CD8-positive, alpha-beta memory T cell (primary cell): Measurements from ENCODE around the gene CDHR3. TPM values are rescaled to one million over a fixed set of nuclear protein-coding genes. Genes with fewer than 3 reads are reported as not detected.
A peak's percentile ranks its signal among the peaks of the same experiment; 100 is the strongest.
"Not testable (repeated sequence)": the region's sequence is repeated elsewhere in the genome, so short reads cannot be mapped to it uniquely, and the experiment has no call there.

Experiments
- CTCF ChIA-PET: fragments of 350-600 bp; sonication (Branson Sonifier 250); formaldehyde crosslinking; loops from one replicate; lab custom pipeline; 2021; ENCODE audit warnings: antibody characterized with exemption; lab: Charles Lee
- POLR2A ChIA-PET: fragments of 350-600 bp; sonication (Branson Sonifier 250); formaldehyde crosslinking; loops from one replicate; lab custom pipeline; 2021; ENCODE audit warnings: antibody characterized with exemption; lab: Charles Lee
- DNase-seq, 5 donors: peaks; one replicate each; pipeline versions ENCODE4 v3.0.0 to v3.0.0-alpha.2; 2020 to 2022; ENCODE audit warnings: mixed read lengths in 1 of 5
- H3K27ac ChIP-seq: one replicate; pipeline ENCODE4 v1.7.0; 2013; ENCODE audit warnings: low read depth, mild to moderate bottlenecking, low read length, moderate library complexity
- H3K27me3 ChIP-seq: 2 replicates; pipeline ENCODE4 v1.7.0; 2013; ENCODE audit warnings: low read length, mild to moderate bottlenecking; ENCODE audit not compliant: insufficient read depth, poor library complexity, severe bottlenecking
- H3K36me3 ChIP-seq: 2 replicates; pipeline ENCODE4 v1.7.0; 2013; ENCODE audit warnings: mild to moderate bottlenecking, low read length, moderate library complexity; ENCODE audit not compliant: insufficient read depth
- H3K4me1 ChIP-seq: 2 replicates; pipeline ENCODE4 v1.7.0; 2013; ENCODE audit warnings: mild to moderate bottlenecking, low read length, moderate library complexity; ENCODE audit not compliant: insufficient read depth
- H3K4me3 ChIP-seq: 2 replicates; pipeline ENCODE4 v1.7.0; 2013; ENCODE audit warnings: mild to moderate bottlenecking, low read length
- H3K9me3 ChIP-seq: 2 replicates; pipeline ENCODE4 v1.7.0; 2013; ENCODE audit warnings: mild to moderate bottlenecking, low read length
- H3K27ac Mint-ChIP-seq, 8 donors: one replicate each; pipeline ENCODE4 v1.8.0; 2020 to 2021; ENCODE audit warnings: mixed read lengths in 8 of 8, mild to moderate bottlenecking in 6 of 8, inconsistent platforms in 3 of 8, moderate library complexity in 3 of 8
- H3K27me3 Mint-ChIP-seq, 2 donors: one replicate each; pipeline ENCODE4 v1.8.0; 2020 to 2021; ENCODE audit warnings: mixed read lengths in 2 of 2, mild to moderate bottlenecking in 1 of 2, moderate library complexity in 1 of 2
- H3K36me3 Mint-ChIP-seq, 3 donors: one replicate each; pipeline ENCODE4 v1.8.0; 2020 to 2021; ENCODE audit warnings: mixed read lengths in 3 of 3, inconsistent platforms in 1 of 3, mild to moderate bottlenecking in 1 of 3
- H3K4me1 Mint-ChIP-seq, 3 donors: one replicate each; pipeline ENCODE4 v1.8.0; 2020 to 2021; ENCODE audit warnings: mixed read lengths in 3 of 3, inconsistent platforms in 1 of 3, mild to moderate bottlenecking in 1 of 3
- H3K4me3 Mint-ChIP-seq, 7 donors: one replicate each; pipeline ENCODE4 v1.8.0; 2020 to 2021; ENCODE audit warnings: mixed read lengths in 7 of 7, mild to moderate bottlenecking in 6 of 7, moderate library complexity in 4 of 7, inconsistent platforms in 2 of 7
- H3K9me3 Mint-ChIP-seq, 5 donors: one replicate each; pipeline ENCODE4 v1.8.0; 2020 to 2022; ENCODE audit warnings: mixed read lengths in 5 of 5, mild to moderate bottlenecking in 3 of 5, moderate library complexity in 2 of 5, inconsistent platforms in 1 of 5
- polyA plus RNA-seq: library from polyadenylated mRNA; unstranded; fragments of 300-500 nt; fragmentation: Illumina TruSeq; gene quantifications from one replicate; pipeline ENCODE4 v1.2.3, GENCODE V29; 2021
- total RNA-seq, 2 experiments: library from RNA; stranded (reverse); gene quantifications; one replicate each; pipeline ENCODE4 v1.2.3, GENCODE V29; 2021

CDHR3 gene
- total and polyA plus RNA-seq, 3 experiments from 2014 or later, result 0.55 to 1.7 (median 1.4) TPM

DNA sequence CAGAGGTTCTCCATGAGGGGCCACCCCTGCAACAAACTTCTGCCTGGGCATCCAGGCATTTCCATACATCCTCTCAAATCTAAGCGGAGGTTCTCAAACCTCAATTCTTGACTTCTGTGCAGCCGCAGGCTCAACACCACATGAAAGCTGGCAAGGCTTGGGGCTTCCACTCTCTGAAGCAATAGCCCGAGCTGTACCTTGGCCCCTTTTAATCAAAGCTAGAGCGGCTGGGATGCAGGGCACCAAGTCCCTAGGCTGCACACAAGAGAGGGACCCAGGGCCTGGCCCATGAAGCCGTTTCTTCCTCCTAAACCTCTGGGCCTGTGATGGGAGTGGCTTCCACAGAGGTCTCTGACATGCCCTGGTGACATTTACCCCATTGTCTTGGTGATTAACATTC lies 43.8 kb downstream of the CDHR3 start:
- H3K4me1 Mint-ChIP-seq, result peaks cover 8 to 18% (median 17%) of the 10 kb centered on the region in 3 donors
- H3K4me3 Mint-ChIP-seq, result no peak overlapping the region
- no peak overlapping the region for H3K4me3 ChIP-seq
- no peaks in the 10 kb centered on the region for H3K27me3 Mint-ChIP-seq
- CTCF ChIA-PET, result interaction anchor here (1.4 to 4.9 kb wide), 3 partner anchors 21 to 247 kb away, joined by 3 to 34 read pairs (median 8); no protein-coding TSS in a partner anchor
- no peaks in the 10 kb centered on the region for H3K27me3 ChIP-seq
- H3K27ac Mint-ChIP-seq, result peak overlapping the region in 1 of 8 donors; percentile 21
- POLR2A ChIA-PET, result no interaction called here
- H3K9me3 Mint-ChIP-seq, result peaks cover 0 to 16% (median 13%) of the 10 kb centered on the region in 5 donors
- no peaks in the 10 kb centered on the region for H3K36me3 ChIP-seq
- no peak overlapping the region for H3K27ac ChIP-seq
- DNase-seq, result no peak
- H3K4me1 ChIP-seq, result peaks cover 20% of the 10 kb centered on the region
- peaks cover 2 to 16% (median 4%) of the 10 kb centered on the region in 3 donors for H3K36me3 Mint-ChIP-seq
- no peaks in the 10 kb centered on the region for H3K9me3 ChIP-seq

DNA sequence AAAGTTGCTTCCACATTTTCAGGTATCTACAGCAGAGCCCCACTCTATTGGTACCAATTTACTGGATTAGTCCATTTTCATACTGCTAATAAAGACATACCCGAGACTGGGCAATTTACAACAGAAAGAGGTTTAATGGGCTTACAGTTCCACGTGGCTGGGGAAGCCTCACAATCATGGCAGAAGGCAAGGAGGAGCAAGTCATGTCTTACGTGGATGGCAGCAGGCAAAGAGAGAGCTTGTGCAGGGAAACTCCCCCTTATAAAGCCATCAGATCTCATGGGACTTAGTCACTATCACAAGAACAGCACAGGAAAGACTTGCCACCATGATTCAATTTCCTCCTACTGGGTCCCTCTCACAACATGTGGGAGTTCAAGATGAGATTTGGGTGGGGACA lies 44.7 kb downstream of the CDHR3 start:
- not testable (repeated sequence) for H3K27me3 Mint-ChIP-seq
- H3K9me3 Mint-ChIP-seq, result peaks cover 0 to 16% (median 13%) of the 10 kb centered on the region in 5 donors

DNA sequence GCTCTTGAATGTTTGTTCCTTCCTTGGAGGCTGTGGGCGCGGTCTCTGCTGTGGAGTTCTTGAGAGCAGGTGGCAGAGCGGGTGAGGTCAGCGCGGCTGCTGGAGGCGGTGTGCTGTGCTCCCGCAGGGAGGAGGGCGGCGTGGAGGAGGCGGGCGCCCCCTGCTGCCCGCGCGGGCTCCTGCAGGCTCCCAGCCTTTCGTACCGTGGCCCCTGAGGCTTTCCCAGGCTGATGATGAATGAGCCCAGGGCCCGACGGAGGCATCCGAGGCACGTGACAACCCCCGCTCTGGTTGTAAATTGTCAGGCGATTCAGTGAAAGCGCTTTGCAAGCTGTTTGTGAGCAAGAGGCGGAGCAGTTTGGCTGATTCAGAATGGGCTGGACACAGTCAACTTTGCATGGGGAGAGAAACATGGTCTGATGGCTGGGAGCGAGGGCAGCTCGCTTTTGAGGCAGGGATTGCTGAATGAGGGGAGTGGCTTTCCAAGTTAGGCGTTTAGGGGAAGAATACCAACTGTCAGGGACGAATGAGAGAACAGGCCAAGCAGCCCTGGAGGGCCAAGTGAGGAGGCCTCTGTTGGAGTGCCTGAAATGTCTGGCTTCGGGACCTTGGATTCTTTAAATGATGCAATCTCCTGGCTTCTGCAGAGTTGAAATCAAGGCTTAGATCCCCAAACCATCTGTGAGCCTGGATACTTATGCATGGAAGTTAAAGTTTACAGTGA lies 46.6 kb downstream of the CDHR3 start:
- CTCF ChIA-PET, result interaction anchor here (0.7 to 4.9 kb wide), 13 partner anchors 9 to 352 kb away, joined by 3 to 34 read pairs (median 5); no protein-coding TSS in a partner anchor
- H3K9me3 Mint-ChIP-seq, result peaks cover 0 to 16% (median 13%) of the 10 kb centered on the region in 5 donors
- H3K4me1 Mint-ChIP-seq, result peaks cover 8 to 28% (median 25%) of the 10 kb centered on the region in 3 donors
- POLR2A ChIA-PET, result no interaction called here
- peak overlapping the region in 5 of 7 donors; percentile 13 to 49 (median 30) for H3K4me3 Mint-ChIP-seq
- H3K27ac Mint-ChIP-seq, result peak overlapping the region in 6 of 8 donors; percentile 28 to 96 (median 72)
- H3K36me3 Mint-ChIP-seq, result peaks cover 2 to 16% (median 4%) of the 10 kb centered on the region in 3 donors
- peaks cover 29% of the 10 kb centered on the region for H3K4me1 ChIP-seq
- no peak overlapping the region for H3K27ac ChIP-seq
- DNase-seq, result peak; percentile 63 to 81 (median 71)
- H3K9me3 ChIP-seq, result no peaks in the 10 kb centered on the region
- H3K4me3 ChIP-seq, result no peak overlapping the region
- H3K27me3 Mint-ChIP-seq, result peaks cover 0 to 3% of the 10 kb centered on the region in 2 donors
- no peaks in the 10 kb centered on the region for H3K27me3 ChIP-seq
- H3K36me3 ChIP-seq, result no peaks in the 10 kb centered on the region

More for the DNA sequence above, 44.7 kb downstream of the CDHR3 start:
- H3K27ac Mint-ChIP-seq, POLR2A ChIA-PET, H3K36me3 ChIP-seq, H3K9me3 ChIP-seq, H3K4me3 Mint-ChIP-seq, H3K27me3 ChIP-seq, DNase-seq, H3K27ac ChIP-seq, H3K4me3 ChIP-seq: not testable (repeated sequence)
- peaks cover 8 to 25% (median 23%) of the 10 kb centered on the region in 3 donors for H3K4me1 Mint-ChIP-seq
- CTCF ChIA-PET, result interaction anchor here (1.2 to 4.9 kb wide), 7 partner anchors 9 to 353 kb away, joined by 3 to 34 read pairs (median 6); no protein-coding TSS in a partner anchor
- peaks cover 2 to 16% (median 4%) of the 10 kb centered on the region in 3 donors for H3K36me3 Mint-ChIP-seq
- H3K4me1 ChIP-seq, result peaks cover 25% of the 10 kb centered on the region

- H3K4me3 ChIP-seq, result no peak overlapping the region
- Mint-ChIP-seq H3K4me3 (no peak overlapping the region), H3K27me3 (peaks cover 0 to 3% of the 10 kb centered on the region in 2 donors), H3K27ac (peak overlapping the region in 5 of 8 donors; percentile 62 to 96 (median 77)), H3K4me1 (peaks cover 8 to 33% (median 28%) of the 10 kb centered on the region in 3 donors), H3K36me3 (peaks cover 2 to 16% (median 4%) of the 10 kb centered on the region in 3 donors), H3K9me3 (peaks cover 0 to 16% (median 13%) of the 10 kb centered on the region in 5 donors)
- ChIA-PET POLR2A (no interaction called here), CTCF (interaction anchor here (0.7 to 4.9 kb wide), 13 partner anchors 10 to 353 kb away, joined by 3 to 34 read pairs (median 4); no protein-coding TSS in a partner anchor)
- no peaks in the 10 kb centered on the region for H3K36me3 ChIP-seq
- H3K4me1 ChIP-seq, result peaks cover 36% of the 10 kb centered on the region
- no peaks in the 10 kb centered on the region for H3K27me3 ChIP-seq
- DNase-seq, result no peak
- no peak overlapping the region for H3K27ac ChIP-seq
- H3K9me3 ChIP-seq, result no peaks in the 10 kb centered on the region
Observed at GRCh38 chr7:106010331-106010730, 47.3 kb downstream of the CDHR3 start.

GRCh38 chr7:106010866-106011265 lies 47.8 kb downstream of the CDHR3 start:
- Histone ChIP-seq H3K4me3 (no peak overlapping the region), H3K36me3 (no peaks in the 10 kb centered on the region), H3K27ac (no peak overlapping the region), H3K27me3 (no peaks in the 10 kb centered on the region), H3K4me1 (peaks cover 41% of the 10 kb centered on the region), H3K9me3 (no peaks in the 10 kb centered on the region)
- peaks cover 8 to 33% (median 28%) of the 10 kb centered on the region in 3 donors for H3K4me1 Mint-ChIP-seq
- POLR2A ChIA-PET, result no interaction called here
- peaks cover 0 to 8% of the 10 kb centered on the region in 2 donors for H3K27me3 Mint-ChIP-seq
- peaks cover 2 to 13% (median 4%) of the 10 kb centered on the region in 3 donors for H3K36me3 Mint-ChIP-seq
- H3K9me3 Mint-ChIP-seq, result peaks cover 0 to 16% (median 10%) of the 10 kb centered on the region in 5 donors
- peak overlapping the region in 3 of 8 donors; percentile 62 to 96 (median 78) for H3K27ac Mint-ChIP-seq
- H3K4me3 Mint-ChIP-seq, result no peak overlapping the region
- CTCF ChIA-PET, result interaction anchor here (1.0 to 4.9 kb wide), 4 partner anchors 17 to 353 kb away, joined by 3 to 34 read pairs (median 4); no protein-coding TSS in a partner anchor
- no peak for DNase-seq

GRCh38 chr7:106012184-106012583 lies 49.1 kb downstream of the CDHR3 start:
- H3K4me1 ChIP-seq, result peaks cover 49% of the 10 kb centered on the region
- H3K4me3 ChIP-seq, result no peak overlapping the region
- no peak for DNase-seq
- Mint-ChIP-seq H3K27ac (peak overlapping the region in 3 of 8 donors; percentile 27 to 93 (median 49)), H3K4me1 (peaks cover 8 to 33% (median 28%) of the 10 kb centered on the region in 3 donors), H3K4me3 (no peak overlapping the region), H3K36me3 (peaks cover 2 to 7% (median 5%) of the 10 kb centered on the region in 3 donors), H3K9me3 (peaks cover 0 to 10% (median 6%) of the 10 kb centered on the region in 5 donors), H3K27me3 (peaks cover 5 to 12% of the 10 kb centered on the region in 2 donors)
- H3K27ac ChIP-seq, result no peak overlapping the region
- H3K9me3 ChIP-seq, result no peaks in the 10 kb centered on the region
- ChIA-PET CTCF (interaction anchor here (1.0 to 3.9 kb wide), 2 partner anchors 19 to 30 kb away, joined by 4 to 11 read pairs; no protein-coding TSS in a partner anchor), POLR2A (no interaction called here)
- H3K27me3 ChIP-seq, result no peaks in the 10 kb centered on the region
- H3K36me3 ChIP-seq, result no peaks in the 10 kb centered on the region

DNA sequence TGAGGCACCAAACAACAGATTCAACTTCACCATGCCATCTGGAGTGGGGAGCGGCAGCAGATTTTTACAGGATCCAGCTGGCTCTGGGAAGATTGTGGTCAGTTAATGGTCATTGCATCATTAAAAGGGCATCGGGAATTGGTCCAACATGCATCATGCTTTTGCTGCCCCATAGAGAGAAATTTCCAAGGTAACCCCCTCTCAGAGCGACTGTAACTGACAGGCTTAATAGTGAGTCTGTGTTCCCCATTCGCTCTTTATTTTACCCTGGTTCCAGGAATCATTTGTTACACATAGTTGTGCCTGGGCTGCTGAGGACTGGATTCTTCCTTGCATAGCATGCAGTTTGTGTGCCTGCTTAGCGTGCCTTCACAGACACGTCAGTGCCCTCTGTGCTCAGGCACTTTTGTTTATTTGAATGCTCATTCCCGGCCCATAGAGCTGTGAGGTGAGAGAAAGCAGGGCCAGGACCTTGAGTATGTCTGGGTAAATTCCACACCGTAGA lies 49.9 kb downstream of the CDHR3 start:
- H3K27ac ChIP-seq, result no peak overlapping the region
- H3K27me3 Mint-ChIP-seq, result peaks cover 6 to 12% of the 10 kb centered on the region in 2 donors
- ChIA-PET POLR2A (no interaction called here), CTCF (interaction anchor here (0.6 to 3.9 kb wide), 4 partner anchors 21 to 252 kb away, joined by 3 to 15 read pairs (median 7); no protein-coding TSS in a partner anchor)
- no peaks in the 10 kb centered on the region for H3K9me3 ChIP-seq
- H3K36me3 ChIP-seq, result no peaks in the 10 kb centered on the region
- no peak overlapping the region for H3K4me3 ChIP-seq
- DNase-seq, result no peak
- H3K27ac Mint-ChIP-seq, result peak overlapping the region in 2 of 8 donors; percentile 8 to 46
- H3K4me1 Mint-ChIP-seq, result peaks cover 8 to 33% (median 28%) of the 10 kb centered on the region in 3 donors
- H3K27me3 ChIP-seq, result no peaks in the 10 kb centered on the region
- H3K9me3 Mint-ChIP-seq, result peaks cover 0 to 3% (median 0%) of the 10 kb centered on the region in 5 donors
- H3K4me1 ChIP-seq, result peaks cover 54% of the 10 kb centered on the region
- no peak overlapping the region for H3K4me3 Mint-ChIP-seq
- peaks cover 0 to 2% (median 0%) of the 10 kb centered on the region in 3 donors for H3K36me3 Mint-ChIP-seq
